Loucy (cell line): ENCODE data around the gene MYCT1.

ENCODE experiments used
- H2AFZ ChIP-seq: fragments of 200-600 bp; sonication (generic); 2 replicates; pipeline ENCODE4 v1.6.0; 2016; ENCODE audit warnings: antibody characterized with exemption, mild to moderate bottlenecking, low read length, moderate library complexity
- H3F3A ChIP-seq: fragments of 200-600 bp; 2 replicates; pipeline ENCODE4 v1.6.0; 2016; ENCODE audit warnings: antibody characterized with exemption, low read depth, mild to moderate bottlenecking
- H3K27me3 ChIP-seq: fragments of 200-600 bp; sonication (generic); 2 replicates; pipeline ENCODE4 v1.6.1; 2014; ENCODE audit warnings: low read length, mild to moderate bottlenecking; ENCODE audit not compliant: insufficient read depth, poor library complexity, severe bottlenecking
- H3K36me3 ChIP-seq: fragments of 200-600 bp; sonication (generic); 2 replicates; pipeline ENCODE4 v1.6.1; 2016; ENCODE audit warnings: low read length; ENCODE audit not compliant: insufficient read depth
- H3K4me1 ChIP-seq: fragments of 200-600 bp; sonication (generic); 2 replicates; pipeline ENCODE4 v1.5.1; 2014; ENCODE audit warnings: low read length, mild to moderate bottlenecking; ENCODE audit not compliant: insufficient read depth, poor library complexity, severe bottlenecking
- H3K4me2 ChIP-seq: fragments of 200-600 bp; sonication (generic); 2 replicates; pipeline ENCODE4 v1.6.0; 2014; ENCODE audit warnings: antibody characterized with exemption, low read length, low read depth, mild to moderate bottlenecking; ENCODE audit not compliant: poor library complexity, severe bottlenecking
- H3K4me3 ChIP-seq: fragments of 200-600 bp; sonication (generic); 2 replicates; pipeline ENCODE4 v1.5.1; 2014; ENCODE audit warnings: low read length, mild to moderate bottlenecking, mixed read lengths; ENCODE audit not compliant: poor library complexity, severe bottlenecking
- H3K79me2 ChIP-seq: fragments of 200-600 bp; sonication (generic); 2 replicates; pipeline ENCODE4 v1.6.1; 2014; ENCODE audit warnings: low read length; ENCODE audit not compliant: insufficient read depth
- H3K9ac ChIP-seq: fragments of 200-600 bp; sonication (generic); 2 replicates; pipeline ENCODE4 v1.6.0; 2014; ENCODE audit warnings: mild to moderate bottlenecking, low read depth, low read length, moderate library complexity; ENCODE audit not compliant: poor library complexity, severe bottlenecking
- H3K9me2 ChIP-seq: fragments of 200-600 bp; sonication (generic); replicated peaks from 2 replicates; pipeline ENCODE4 v1.6.1; 2016; ENCODE audit warnings: low read depth, low read length, mixed read lengths
- H3K9me3 ChIP-seq: fragments of 200-600 bp; sonication (generic); 2 replicates; pipeline ENCODE4 v1.6.1; 2014; ENCODE audit warnings: mild to moderate bottlenecking, antibody characterized with exemption, low read length, low read depth; ENCODE audit not compliant: insufficient read depth
- H4K20me1 ChIP-seq: fragments of 200-600 bp; sonication (generic); 2 replicates; pipeline ENCODE4 v1.6.0; 2014; ENCODE audit warnings: antibody characterized with exemption, low read length, mild to moderate bottlenecking; ENCODE audit not compliant: insufficient read depth, poor library complexity, severe bottlenecking
- EZH2phosphoT487 ChIP-seq: fragments of 200-600 bp; IDR thresholded peaks from 2 replicates; pipeline ENCODE4 v1.6.1; 2018; ENCODE audit warnings: antibody characterized with exemption, mild to moderate bottlenecking, moderate library complexity, borderline replicate concordance
- TF ChIP-seq, protein P1 (sequence below): fragments of 200-600 bp; sonication (generic); conservative IDR thresholded peaks from 2 replicates; pipeline ENCODE4 v1.5.1; 2014; ENCODE audit warnings: mild to moderate bottlenecking, antibody characterized with exemption, low read length

Gene MYCT1

DNA sequence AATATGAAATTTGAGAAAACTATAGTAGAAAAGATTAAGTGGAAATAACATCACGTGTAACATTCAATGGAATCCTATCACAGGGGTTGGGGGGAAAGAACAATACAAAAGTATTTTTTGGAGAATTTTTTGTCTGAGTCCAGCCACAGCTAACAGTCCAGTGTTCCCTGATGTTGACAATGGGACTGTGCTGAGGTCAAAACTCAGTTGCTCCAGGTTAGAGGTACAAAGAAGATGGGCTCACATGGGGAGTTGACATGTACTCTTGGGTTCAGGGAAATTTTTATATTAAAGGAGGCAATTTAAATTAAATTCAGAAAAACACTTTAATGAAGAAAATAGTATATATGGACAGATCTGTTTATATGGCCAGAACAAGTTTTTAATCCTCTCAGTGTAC lies 995 bp downstream of the MYCT1 start:
- Histone ChIP-seq H4K20me1 (no peaks in the 10 kb centered on the region), H3K36me3 (no peaks in the 10 kb centered on the region), H3K9me3 (no peaks in the 10 kb centered on the region), H3K79me2 (no peaks in the 10 kb centered on the region), H3K27me3 (no peaks in the 10 kb centered on the region), H3K4me2 (no peak overlapping the region), H3K9ac (no peak overlapping the region), H2AFZ (no peak overlapping the region), H3F3A (no peaks in the 10 kb centered on the region), H3K9me2 (no peaks in the 10 kb centered on the region), H3K4me3 (no peak overlapping the region), H3K4me1 (no peaks in the 10 kb centered on the region)
- TF ChIP-seq, protein P1, sequence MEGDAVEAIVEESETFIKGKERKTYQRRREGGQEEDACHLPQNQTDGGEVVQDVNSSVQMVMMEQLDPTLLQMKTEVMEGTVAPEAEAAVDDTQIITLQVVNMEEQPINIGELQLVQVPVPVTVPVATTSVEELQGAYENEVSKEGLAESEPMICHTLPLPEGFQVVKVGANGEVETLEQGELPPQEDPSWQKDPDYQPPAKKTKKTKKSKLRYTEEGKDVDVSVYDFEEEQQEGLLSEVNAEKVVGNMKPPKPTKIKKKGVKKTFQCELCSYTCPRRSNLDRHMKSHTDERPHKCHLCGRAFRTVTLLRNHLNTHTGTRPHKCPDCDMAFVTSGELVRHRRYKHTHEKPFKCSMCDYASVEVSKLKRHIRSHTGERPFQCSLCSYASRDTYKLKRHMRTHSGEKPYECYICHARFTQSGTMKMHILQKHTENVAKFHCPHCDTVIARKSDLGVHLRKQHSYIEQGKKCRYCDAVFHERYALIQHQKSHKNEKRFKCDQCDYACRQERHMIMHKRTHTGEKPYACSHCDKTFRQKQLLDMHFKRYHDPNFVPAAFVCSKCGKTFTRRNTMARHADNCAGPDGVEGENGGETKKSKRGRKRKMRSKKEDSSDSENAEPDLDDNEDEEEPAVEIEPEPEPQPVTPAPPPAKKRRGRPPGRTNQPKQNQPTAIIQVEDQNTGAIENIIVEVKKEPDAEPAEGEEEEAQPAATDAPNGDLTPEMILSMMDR, result no peak
- no peak for TF ChIP-seq EZH2phosphoT487

DNA sequence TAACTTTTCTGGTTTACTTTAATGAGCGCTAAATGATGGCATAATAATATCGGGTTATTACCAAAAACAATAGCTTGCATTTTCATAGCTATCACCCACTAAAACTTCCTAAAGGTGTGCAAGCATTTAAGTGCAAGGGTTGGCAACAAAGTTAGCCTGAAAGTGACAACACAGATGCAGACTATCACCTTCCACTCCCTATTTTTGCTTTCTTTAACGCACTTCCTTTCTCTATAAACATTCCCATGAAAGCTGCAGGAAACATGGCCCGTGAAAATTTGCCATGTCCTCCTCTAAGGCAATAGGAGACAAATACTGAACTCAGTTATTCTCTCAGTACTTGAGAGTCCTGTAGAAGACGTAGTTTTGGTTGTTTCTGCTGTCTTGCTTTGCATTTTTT lies 2.7 kb downstream of the MYCT1 start:
- H3F3A ChIP-seq, result no peaks in the 10 kb centered on the region
- H3K79me2 ChIP-seq, result no peaks in the 10 kb centered on the region
- no peak overlapping the region for H3K4me3 ChIP-seq
- no peaks in the 10 kb centered on the region for H3K4me1 ChIP-seq
- no peaks in the 10 kb centered on the region for H3K36me3 ChIP-seq
- no peaks in the 10 kb centered on the region for H3K9me2 ChIP-seq
- no peaks in the 10 kb centered on the region for H4K20me1 ChIP-seq
- TF ChIP-seq, protein P1, result no peak
- TF ChIP-seq EZH2phosphoT487, result no peak
- no peak overlapping the region for H3K9ac ChIP-seq
- H2AFZ ChIP-seq, result no peak overlapping the region
- H3K4me2 ChIP-seq, result no peak overlapping the region
- H3K9me3 ChIP-seq, result no peaks in the 10 kb centered on the region
- no peaks in the 10 kb centered on the region for H3K27me3 ChIP-seq

DNA sequence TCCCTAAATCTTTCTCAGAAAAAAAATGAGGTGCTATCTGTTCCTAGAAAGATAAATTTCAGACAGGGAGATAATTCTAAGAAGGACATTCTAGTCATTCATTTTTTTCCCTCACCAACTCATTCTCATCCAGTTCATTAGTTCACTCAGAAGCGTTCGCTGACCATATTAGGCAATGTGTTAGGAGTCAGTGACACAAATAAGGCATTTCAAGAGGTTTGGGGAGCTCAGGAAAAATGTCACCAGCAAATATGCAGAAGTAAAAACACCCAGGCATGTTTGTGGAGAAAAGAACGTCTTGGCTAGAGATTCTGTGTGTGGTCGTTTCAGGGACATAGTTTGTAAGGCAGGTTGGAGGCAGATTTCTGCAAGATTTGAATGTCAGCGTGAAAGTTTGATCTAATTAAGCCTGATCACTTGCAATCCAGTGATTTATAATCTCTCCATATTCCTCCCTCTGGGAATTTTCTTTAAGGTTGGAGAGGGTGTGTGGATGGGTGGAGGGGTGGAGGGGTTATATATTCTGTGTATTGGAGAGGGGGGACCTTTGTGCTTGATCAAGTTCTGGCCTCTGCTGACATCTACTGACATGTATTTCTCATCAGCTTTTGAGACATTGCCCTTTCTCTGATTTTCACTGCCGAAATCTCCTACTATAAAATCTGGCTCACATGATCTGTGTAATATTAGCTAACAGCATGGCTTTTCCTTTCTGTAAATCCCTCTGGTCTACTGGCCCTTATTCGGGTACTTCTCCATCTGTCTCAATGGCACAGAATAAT lies 3.6 kb downstream of the MYCT1 start:
- H3K9me2 ChIP-seq, result no peaks in the 10 kb centered on the region
- H3K9ac ChIP-seq, result no peak overlapping the region
- no peak overlapping the region for H3K4me2 ChIP-seq
- H3K36me3 ChIP-seq, result no peaks in the 10 kb centered on the region
- H3K4me3 ChIP-seq, result no peak overlapping the region
- no peak for TF ChIP-seq EZH2phosphoT487
- TF ChIP-seq, protein P1, result no peak
- no peaks in the 10 kb centered on the region for H3K4me1 ChIP-seq
- no peaks in the 10 kb centered on the region for H4K20me1 ChIP-seq
- H2AFZ ChIP-seq, result no peak overlapping the region
- H3F3A ChIP-seq, result no peaks in the 10 kb centered on the region
- H3K9me3 ChIP-seq, result no peaks in the 10 kb centered on the region
- H3K79me2 ChIP-seq, result no peaks in the 10 kb centered on the region
- H3K27me3 ChIP-seq, result no peaks in the 10 kb centered on the region
